ENCODE data around the gene HOXA4. TPM values are rescaled to one million over a fixed set of nuclear protein-coding genes. Genes with fewer than 3 reads are reported as not detected.

The HOXA4 gene
- total and polyA plus RNA-seq, 2 of the 4 experiments (the other 2 are of a cell fraction), result 0.36 to 8.0 TPM

- CTCF ChIA-PET, result interaction anchor here (0.6 to 1.8 kb wide), 5 partner anchors 9 to 445 kb away, joined by 3 to 5 read pairs (median 4); no protein-coding TSS in a partner anchor
- dilution Hi-C loops (cut with HindIII; ENCODE audit: low sequenced_read_pairs, unreplicated experiment), result no loop called here
Measured at GRCh38 chr7:27132214-27132613, 1.7 kb upstream of the HOXA4 start.

More at GRCh38 chr7:27132214-27132613, 1.7 kb upstream of the HOXA4 start:
- H3K27me3 ChIP-seq (ENCODE audit: control insufficient read depth, insufficient read depth, low read length), result no peaks in the 10 kb centered on the region
- DNase-seq (no peak), ATAC-seq (ENCODE audit: low read depth) (no peak)
- peaks cover 30% of the 10 kb centered on the region for H3K4me1 ChIP-seq (ENCODE audit: control insufficient read depth, insufficient read depth, low read length)
- BruUV-seq (replicated peaks), result no TSS peak
- H3K27ac ChIP-seq (ENCODE audit: insufficient read depth, low read length), result no peak overlapping the region
- no peak for TF ChIP-seq RAD21 (IDR thresholded peaks at IDR 0.05; ENCODE audit: low read length)
- no peak overlapping the region for H3K18ac ChIP-seq (ENCODE audit: low read depth, low read length)
- POLR2A ChIA-PET (ENCODE audit: unreplicated experiment), result interaction anchor here (0.8 to 1.1 kb wide), 2 partner anchors 9 to 275 kb away, joined by 3 read pairs; no protein-coding TSS in a partner anchor
- H4K5ac ChIP-seq (ENCODE audit: low read depth, low read length), result no peak overlapping the region
- H3K9me1 ChIP-seq (ENCODE audit: insufficient read depth, low read length), result peaks cover 11% of the 10 kb centered on the region
- no peaks in the 10 kb centered on the region for H4K20me1 ChIP-seq (ENCODE audit: insufficient read depth, low read length)
- H2AK9ac ChIP-seq (replicated peaks; ENCODE audit: low read depth, low read length, poor library complexity), result no peak overlapping the region
- no peak overlapping the region for H3K4me2 ChIP-seq (ENCODE audit: low read depth, low read length)
- no peak overlapping the region for H2BK20ac ChIP-seq (ENCODE audit: low read depth, low read length)
- intact Hi-C loops (cut with micrococcal nuclease), result loop anchor here (5.0 kb wide), 1 partner anchor 100 kb away; no protein-coding TSS in a partner anchor
- no peak overlapping the region for H2BK120ac ChIP-seq (ENCODE audit: low read depth, low read length)
- no peak overlapping the region for H4K91ac ChIP-seq (ENCODE audit: insufficient read depth, low read depth, low read length)
- H3K9ac ChIP-seq (ENCODE audit: low read depth, low read length), result no peak overlapping the region
- H2BK15ac ChIP-seq (ENCODE audit: low read depth, low read length), result no peak overlapping the region
- no peak overlapping the region; the same call in 1 of the 2 replicates for H3K56ac ChIP-seq (ENCODE audit: extremely low read depth, insufficient read depth, low read length)
- H3K23ac ChIP-seq (ENCODE audit: low read depth, low read length), result no peak overlapping the region
- H3K14ac ChIP-seq (replicated peaks; ENCODE audit: low read depth, low read length), result no peak overlapping the region
- no peak overlapping the region for H4K8ac ChIP-seq (ENCODE audit: low read depth in 2 of 2, low read length in 2 of 2)
- no peak overlapping the region for H2AFZ ChIP-seq (replicated peaks; ENCODE audit: low read length, poor library complexity)
- WGBS, 2 experiments (ENCODE audit: extremely low coverage in 2 of 2, insufficient read length in 1 of 2), result no CpG with 5 or more reads among the region's 2 CpGs
- no peak overlapping the region for H3K4ac ChIP-seq (ENCODE audit: low read depth, low read length)
- in situ Hi-C loops (cut with MboI; ENCODE audit: low sequenced_read_pairs), result no loop called here
- no peak overlapping the region for H3K4me3 ChIP-seq (ENCODE audit: insufficient read depth, low read depth, low read length)
- H3K79me1 ChIP-seq (ENCODE audit: low read depth in 1 of 2, low read length in 2 of 2), result peaks cover 24 to 45% of the 10 kb centered on the region in 2 experiments
- H2BK5ac ChIP-seq (ENCODE audit: low read depth, low read length, poor library complexity, severe bottlenecking), result no peak overlapping the region
- no peak overlapping the region for H2AK5ac ChIP-seq (ENCODE audit: low read depth, low read length)
- peaks cover 3% of the 10 kb centered on the region; the same call in 1 of the 2 replicates for H3K36me3 ChIP-seq (ENCODE audit: control insufficient read depth, insufficient read depth, low read length)
- H3K9me3 ChIP-seq (ENCODE audit: control insufficient read depth, insufficient read depth, low read length), result no peaks in the 10 kb centered on the region

Measured in IMR-90 (cell line).